Left forelimb (tissue), 1 donor: Measurements from ENCODE around the gene GRID2.
"Not testable (repeated sequence)": the region's sequence is repeated elsewhere in the genome, so short reads cannot be mapped to it uniquely, and the experiment has no call there.

Experiments
- DNase-seq: peaks from one replicate; pipeline ENCODE4 v3.0.0-alpha.2; 2018; ENCODE audit warnings: low spot score

Gene GRID2

DNA sequence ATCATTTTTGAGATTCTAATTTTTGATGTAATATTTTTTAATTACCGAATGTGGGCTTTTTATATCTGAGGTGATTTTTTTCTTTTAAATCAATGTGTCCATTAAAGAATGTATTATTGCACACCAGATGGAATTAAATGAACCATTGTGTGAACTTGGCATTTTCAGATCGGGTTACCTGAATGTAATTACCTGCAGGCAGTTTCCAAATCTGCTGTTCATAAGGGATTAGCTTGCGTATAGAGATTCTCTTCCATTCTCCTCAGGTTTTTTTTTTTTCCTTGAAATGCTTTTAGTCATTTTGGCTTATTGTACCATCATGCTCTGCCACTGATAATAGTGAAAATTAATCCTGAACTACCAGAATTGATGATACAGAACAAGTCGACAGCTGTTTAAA is 1013.3 kb downstream of the GRID2 start:
- no peak for DNase-seq

DNA sequence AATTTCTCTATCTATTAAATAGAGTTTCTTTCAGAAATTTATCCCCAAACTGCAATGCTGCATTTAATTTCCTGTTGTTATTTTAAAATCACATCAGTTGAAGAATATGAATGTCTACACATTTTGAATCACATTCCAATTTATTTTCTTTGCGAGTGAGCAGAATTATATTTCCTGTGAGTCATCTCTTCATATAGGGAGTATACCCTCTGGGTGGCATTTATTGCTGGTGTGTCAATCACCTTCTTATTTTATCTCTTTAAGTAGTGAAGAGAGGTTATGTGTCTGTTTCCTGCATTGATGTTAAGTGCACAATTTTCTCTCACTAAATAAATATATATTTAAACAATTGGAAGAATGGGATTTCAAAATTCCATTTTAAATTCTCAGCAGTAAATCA is 1013.8 kb downstream of the GRID2 start:
- DNase-seq: no peak

DNA sequence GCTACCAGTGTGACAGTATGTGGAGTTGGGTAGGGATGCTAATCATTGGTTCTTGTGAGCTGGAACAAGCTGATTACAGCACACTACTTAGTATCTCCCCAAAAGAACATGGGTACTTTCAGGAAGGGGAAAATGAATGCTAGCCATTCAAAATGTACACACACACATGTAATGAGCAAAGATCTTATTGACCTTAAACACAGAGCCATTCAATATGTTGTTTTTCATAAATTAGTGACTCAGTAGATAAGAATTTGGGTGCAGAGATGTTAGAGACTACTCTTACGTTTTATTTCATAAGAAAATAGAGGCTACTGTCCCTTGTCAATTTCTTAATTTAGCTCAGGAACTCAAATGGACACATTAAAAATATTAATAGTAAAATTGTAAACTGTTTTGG is 1015.3 kb downstream of the GRID2 start:
- DNase-seq: no peak

DNA sequence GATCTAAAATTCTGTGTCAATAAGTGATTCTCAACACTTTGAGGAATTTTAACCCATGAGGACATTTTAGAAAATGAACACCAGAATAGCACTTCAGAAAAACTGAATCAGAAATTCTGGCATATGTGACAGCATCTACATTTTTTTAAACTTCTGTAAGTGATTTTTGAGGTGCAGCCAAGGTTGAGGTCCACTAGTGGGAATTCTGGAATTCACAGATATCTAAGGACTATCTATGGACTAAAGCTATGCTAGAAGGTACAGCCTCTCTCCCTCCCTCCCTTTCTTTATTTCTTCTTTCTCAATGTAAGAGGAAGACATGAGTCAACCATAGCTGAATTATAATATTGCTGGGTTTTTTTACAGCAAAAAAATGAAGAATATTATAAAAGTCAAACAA is 1016.6 kb downstream of the GRID2 start:
- no peak for DNase-seq

DNA sequence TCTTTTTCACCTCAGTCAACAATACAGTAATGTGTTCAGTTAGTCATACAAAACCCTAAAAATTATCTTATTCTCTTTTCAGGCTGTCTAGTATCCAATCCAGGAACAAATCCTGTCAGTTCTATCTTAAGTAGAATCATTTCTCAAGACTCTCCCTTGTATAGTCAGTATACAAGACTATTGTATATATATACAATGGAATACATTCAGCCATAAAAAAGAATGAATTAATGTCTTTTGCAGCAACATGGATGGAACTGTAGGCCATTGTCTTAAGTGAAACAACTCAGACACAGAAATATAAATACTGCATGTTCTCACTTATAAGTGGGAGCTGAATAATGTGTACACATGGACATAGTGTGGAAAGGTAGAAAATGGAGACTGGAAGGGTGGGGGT is 1023.6 kb downstream of the GRID2 start:
- no peak for DNase-seq

DNA sequence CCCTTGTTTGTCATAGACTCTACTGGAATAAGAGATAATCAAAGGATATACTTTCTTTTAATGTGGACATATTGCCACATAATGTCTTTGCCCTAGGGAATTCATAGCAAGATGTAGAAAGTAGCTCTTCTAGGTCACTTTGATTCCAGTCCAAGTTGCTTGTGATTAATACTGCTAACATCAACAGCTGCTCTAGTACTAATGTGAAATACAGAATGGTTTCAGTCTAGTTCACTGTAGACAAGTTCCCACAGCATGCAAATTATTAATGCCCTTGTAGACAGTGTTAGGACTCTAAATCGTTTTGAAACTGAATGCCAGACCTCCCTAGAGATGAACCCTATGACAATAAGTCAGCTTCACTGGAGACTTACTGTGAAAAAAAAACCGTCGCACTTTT is 1030.2 kb downstream of the GRID2 start:
- DNase-seq: no peak

DNA sequence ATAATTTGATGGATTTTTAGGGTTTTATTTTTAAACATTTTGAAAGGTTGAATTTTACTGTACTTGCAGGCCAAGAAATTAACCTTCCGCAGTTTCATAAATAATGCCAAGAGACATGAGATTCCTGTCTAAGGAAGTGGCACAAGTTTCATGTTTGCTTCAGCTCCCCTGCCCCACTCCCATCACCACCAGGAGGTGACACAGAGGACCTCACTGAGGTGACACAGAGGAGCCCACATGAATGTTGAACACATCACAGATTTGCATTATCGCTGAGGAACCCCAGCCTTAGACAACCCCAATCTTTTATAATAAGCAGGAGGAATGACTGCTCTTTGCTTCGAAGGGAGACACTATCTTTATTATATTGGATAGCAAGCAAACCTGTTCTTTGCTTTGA is 1033.4 kb downstream of the GRID2 start:
- no peak for DNase-seq

DNA sequence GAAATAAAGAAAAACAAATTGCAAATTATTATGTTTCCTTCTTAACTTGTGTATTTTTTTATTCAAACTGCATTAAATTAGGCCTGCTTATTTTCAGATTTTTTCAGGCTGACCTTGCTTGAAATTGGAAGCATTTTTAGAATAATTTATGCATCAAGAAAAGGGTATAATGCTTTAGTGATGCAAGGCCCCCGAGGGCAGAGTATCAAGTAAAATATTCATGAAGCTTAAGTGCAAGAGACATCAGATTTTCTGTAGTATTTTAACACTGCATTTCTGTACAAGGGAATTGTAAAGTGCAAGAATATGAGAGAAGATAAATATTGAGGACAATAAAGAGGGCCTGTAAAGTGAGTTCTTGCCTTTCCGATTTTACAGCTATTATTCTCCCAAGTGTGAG is 1039.0 kb downstream of the GRID2 start:
- DNase-seq: no peak

DNA sequence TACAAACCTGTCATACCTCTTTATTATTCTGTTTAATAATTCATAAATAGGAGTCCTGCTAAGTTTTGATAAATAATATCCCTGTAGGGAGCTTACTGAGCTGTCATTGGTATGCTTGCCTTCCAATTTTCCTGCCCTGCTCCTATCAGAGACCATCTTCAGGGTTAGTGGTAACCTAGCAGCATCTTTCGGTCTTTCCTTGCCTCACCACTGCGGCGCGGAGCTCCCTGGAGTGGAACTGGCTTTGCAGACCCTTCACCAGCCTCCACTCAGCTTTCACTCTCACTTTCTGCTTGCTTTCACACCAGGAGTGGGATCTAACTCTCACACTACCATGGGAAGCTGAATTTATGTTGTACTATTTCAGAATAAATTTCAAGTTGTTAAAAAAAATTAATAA is 1043.1 kb downstream of the GRID2 start:
- no peak for DNase-seq

DNA sequence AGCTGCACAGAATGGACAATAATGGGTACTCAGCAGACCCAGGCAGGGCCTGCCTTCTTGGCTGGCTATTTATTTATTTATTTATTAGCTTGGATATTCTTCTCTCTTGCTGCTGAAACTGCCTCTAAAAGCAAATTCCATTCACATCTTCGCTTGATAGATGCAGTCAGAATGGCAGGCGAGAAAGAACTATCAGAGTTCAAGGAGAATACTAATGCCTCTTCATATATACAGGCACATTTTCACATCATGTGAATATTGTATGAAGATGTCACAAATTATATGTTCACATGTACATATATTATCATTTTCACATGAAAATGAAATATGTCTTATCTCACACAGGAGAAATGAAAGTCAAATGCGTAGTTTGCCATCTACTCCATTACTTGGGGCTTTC is 1045.1 kb downstream of the GRID2 start:
- DNase-seq: no peak

DNA sequence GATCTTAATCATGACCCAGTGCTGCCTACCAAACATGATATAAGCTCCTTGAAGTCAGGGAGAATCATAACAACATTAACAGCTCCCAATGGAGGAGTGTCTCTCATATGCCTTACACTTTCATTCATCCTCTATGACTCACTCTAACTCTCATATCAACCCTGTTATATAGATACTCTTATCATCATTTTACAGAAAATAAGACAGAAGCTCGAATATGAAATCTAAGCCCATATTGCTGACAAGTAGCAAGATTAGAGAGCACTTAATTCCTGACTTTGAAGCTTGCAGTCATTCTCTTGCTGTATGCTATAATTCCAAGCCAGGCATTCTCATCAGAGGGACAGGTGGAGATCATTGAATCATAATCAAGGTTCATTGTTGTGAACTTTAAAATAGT is 1048.1 kb downstream of the GRID2 start:
- no peak for DNase-seq

DNA sequence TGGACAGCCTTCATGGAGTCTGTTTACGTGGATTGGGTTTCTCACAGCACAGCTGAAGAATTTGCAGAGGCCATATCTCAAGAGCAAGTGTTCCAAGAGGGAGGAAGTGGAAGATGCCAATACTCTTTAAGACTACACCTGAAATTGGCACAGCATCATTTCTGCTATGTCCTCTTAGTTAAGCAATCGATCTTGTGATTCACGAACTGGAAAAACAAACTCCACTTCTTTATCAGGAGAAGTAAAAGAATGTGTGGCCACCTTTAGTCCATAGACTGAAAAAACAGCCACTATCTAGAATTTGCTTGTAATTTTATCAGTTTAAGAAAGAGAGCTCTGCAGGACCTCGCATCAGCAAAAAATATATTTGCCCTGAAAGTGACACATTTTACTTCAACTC is 1051.6 kb downstream of the GRID2 start:
- DNase-seq: no peak

DNA sequence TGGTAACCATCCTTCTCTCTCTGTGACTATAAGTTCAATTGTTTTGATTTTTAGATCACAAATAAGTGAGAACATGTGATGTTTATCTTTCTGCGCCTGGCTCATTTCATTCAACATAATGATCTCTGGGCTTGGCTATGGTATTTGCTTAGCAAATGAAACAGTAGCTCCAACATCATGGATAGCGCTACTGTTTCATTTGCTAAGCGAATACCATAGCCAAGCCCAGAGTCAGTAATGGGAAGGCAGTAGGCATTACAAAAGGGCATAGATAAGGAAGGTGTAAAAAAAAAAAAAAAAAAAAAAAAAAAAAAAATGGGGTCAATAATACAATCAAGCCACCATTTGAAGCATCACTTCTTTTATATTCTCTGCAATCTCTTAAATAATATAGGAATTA is 1055.8 kb downstream of the GRID2 start:
- no peak for DNase-seq

DNA sequence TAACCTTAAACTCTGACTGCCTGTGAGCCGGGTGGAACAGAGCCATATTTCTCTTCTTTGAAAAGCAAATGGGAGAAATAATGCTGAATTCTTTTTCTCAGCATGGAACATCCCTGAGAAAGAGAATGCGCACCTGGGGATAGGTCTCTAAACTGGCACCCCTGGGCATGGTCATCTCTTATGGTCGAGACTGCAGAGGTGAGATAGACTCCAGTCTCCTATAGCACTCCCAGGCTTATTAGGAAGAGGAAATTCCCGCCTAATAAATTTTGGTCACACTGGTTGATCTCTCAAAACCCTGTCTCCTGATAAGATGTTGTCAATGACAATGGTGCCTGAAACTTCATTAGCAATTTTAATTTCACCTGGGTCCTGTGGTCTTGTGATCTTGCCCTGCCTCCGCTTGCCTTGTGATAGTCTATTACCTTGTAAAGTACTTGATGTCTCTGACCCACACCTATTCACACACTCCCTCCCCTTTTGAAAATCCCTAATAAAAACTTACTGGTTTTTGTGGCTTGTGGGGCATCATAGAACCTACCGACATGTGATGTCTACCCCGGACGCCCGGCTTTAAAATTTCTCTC is 1062.5 kb downstream of the GRID2 start:
- DNase-seq: not testable (repeated sequence)

DNA sequence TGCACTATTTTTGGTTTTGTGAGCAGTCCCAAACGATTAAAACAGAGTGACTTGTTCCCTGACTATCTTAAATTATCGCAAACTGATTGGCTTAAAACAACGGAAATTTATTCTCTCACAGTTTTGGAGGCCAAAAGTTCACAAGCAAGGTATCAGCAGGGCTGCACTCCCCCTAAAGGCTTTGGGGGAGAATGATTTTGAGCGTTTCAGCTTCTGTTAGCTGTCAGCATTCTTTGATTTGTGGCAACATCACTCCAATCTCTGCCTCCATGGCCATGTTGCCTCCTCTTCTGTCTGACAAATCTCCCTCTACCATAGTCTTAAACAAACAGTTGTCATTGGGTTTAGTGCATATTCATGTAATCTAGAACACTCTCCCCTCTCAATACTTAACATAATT is 1065.2 kb downstream of the GRID2 start:
- DNase-seq: no peak

DNA sequence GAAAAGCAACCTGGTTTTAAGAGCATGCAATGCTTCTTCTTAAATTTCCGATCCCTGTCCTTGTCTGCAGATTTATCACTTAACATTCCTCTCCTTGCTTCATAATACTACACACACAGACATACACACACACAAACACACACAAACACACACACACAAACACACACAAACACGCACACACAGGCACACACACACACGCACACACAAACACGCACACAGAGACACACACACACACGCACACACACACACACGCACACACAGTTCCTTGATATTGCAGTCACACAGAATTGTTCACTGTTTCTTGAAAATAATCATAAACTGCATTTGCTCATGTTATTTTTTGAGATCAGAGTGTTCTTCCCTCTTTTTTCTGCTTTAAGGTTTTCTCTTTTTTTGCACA is 1066.5 kb downstream of the GRID2 start:
- no peak for DNase-seq

DNA sequence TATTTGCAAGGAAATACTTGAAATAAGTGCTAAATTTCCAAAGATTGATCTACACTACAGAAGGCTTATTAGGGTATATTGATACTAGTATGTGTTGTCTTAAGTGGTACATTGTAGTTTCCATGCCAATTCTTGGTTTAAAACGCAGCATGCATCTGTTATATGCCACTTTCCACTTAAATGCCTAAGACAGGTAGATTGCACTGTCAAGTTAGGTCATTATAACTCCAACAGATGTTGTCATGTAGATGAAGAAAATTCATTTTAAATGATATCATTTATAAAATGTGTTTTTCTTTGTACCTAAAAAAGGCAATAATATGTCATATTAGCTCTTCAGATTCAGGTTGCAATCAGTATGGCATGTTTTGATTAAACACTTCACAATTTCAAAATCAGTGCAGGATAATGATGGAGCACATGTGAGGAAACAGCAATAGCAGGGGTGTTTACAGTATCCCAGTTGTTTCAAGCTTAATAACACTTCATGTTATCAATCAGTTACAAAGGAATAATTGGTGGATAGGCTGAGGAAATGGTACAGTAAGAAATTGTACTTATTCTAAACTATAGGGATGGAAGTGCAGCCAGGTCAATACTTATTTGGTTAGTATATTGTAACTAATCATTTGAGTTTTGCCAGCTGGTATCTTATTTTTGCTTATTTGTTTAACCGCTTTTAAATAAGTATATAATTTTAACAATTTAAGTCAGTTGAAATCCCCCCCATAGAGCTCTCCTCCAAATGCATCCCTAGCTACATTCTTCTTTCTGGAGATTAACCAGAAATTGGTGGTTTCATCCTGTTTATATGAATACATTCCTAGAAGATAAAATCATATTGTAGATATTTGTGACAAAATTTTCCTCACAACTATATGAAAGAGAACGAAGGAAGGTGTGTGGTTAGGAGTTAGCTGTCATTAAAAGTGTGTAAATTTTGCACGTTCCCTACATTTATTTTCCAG is 1070.4 kb downstream of the GRID2 start:
- DNase-seq: no peak

DNA sequence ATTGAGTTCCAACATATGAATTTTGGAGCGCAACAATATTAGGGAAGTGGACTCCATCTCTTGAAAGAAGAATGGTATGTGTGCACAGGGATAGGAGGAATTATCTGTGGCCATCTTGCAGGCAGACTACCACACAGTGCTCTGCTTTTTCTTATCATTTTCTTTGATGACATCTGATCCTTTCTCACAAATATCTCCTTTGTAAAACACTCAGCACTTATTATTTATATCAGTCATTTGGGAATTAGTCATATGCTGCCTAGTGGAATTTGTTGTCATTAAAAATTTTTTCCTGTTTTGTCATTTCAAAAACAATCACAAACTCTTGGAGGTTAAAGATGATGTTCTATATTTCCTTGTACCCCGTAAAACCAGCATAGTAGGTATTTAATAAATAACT is 1080.5 kb downstream of the GRID2 start:
- DNase-seq: no peak

DNA sequence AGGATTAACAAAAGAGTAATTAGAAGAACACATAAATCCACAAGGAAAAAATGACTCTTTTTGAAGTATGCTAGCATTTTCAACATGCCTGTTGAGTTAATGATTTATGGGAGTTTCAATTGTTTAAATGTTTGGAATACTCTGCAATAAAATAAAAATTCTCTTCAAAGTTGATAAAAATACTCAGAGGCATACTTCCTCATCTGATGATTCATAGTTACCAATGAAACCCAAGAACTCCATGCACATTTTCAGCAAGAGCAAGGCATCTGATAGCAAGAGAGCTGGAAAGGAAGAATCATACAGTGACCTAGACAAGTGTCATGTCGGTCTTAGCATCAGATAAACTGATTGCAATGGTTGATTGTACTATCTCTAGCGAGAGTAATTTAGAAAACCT is 1081.1 kb downstream of the GRID2 start:
- no peak for DNase-seq

DNA sequence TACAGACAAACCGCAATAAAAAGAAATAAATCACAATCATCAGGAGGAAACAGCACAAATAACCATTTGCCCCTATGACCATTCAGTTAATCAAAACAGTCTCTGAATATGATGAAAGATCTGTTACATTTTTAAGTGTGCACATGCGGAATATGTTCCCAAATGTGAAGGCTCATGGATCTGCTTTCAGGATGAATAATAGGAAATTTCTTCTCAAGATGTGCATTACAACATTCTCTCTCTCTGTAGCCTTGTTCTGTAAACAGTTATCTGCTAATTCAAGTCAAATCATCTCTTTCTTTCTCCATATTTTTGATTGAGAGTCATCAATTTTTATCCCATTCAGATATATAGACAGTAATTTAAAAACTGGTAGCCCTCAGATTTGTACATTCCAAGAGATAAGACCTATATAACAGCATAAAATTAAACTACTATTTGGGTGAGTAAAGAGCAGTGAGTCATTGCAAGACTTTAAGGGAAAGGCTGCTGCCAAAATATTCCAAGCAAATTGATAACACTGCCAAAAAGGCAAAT is 1090.8 kb downstream of the GRID2 start:
- DNase-seq: no peak

DNA sequence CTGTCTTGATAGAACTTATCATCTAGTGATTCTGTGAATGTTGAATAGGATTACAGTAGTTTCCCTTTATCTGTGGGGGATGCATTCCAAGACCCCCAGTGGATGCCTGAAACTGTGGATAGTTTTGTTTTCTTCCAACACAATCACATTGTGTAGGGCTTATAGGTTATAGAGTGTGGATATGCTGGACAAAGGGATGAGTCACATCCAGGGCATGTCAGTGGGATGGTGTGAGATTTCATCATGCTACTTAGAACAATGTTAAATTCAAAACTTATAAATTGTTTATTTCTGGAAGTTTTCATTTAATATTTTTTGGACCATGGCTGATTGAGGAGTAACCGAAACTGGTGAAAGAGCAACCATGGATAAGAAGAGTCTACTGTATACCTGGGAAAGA is 1092.5 kb downstream of the GRID2 start:
- DNase-seq: no peak

DNA sequence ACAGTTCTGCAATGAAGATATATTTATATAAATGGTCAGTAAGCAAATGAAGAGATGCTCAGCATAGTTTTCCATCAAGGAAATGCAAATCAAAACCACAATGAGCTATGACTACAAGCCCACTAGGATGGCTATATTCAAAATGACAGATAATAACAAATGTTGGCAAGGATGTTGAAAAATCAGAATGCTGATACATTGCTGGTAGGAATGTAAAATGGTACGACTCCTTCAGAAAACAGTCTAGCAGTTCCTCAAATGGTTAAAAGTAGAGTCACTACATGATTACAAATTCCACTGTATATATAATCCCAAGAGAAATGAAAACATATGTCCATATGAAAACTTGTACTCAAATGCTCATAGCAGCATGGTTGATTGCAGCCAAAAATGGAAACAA is 1099.8 kb downstream of the GRID2 start:
- no peak for DNase-seq

DNA sequence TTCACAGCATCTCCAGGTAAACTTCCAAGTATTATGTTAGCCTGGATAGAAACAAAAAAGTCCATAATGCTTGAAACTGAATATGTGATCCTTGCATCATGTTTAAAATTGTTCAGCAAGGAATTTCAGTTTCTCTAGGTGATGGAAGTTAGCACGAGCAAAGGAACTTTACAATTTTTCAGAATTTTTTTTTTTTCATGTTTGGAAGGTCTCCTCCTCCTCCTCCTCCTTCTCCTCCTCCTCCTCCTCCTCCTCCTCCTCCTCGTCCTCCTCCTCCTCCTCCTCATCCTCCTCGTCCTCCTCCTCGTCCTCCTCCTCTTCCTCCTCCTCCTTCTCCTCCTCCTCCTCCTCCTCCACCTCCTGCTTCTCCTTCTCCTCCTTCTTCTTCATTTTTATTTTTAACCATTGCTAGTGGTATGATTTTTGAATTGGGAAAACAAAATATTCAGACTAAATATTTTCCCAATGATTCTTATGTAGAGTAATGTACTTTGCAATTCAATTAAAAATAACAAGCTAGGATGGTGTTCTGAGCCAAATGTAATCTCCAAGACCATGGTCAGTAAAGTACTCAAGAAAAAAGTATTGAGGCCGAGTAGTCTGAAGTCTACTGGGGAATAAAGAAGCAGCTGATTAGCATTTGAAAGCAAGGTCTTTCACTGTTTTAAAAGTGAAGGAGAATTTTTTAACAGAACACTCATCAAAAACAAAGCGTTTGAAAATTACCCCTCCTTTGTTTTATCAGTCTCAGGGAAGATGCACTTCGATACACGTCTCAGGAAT is 1103.9 kb downstream of the GRID2 start:
- no peak for DNase-seq
